GM08714 (cell line): ENCODE results near the gene XPOT.
"Not testable (repeated sequence)": the region's sequence is repeated elsewhere in the genome, so short reads cannot be mapped to it uniquely, and the experiment has no call there.

Experiments
- H3K4me3 ChIP-seq: fragments of 200-500 bp; sonication (Bioruptor generic); 2 replicates; pipeline ENCODE4 v1.5.1; 2014; ENCODE audit warnings: mild to moderate bottlenecking, low read length, inconsistent platforms
- ZNF274 ChIP-seq: IDR thresholded peaks from 2 replicates; pipeline ENCODE4 v1.6.1; 2012; ENCODE audit warnings: mild to moderate bottlenecking, low read depth, low read length

XPOT gene, protein sequence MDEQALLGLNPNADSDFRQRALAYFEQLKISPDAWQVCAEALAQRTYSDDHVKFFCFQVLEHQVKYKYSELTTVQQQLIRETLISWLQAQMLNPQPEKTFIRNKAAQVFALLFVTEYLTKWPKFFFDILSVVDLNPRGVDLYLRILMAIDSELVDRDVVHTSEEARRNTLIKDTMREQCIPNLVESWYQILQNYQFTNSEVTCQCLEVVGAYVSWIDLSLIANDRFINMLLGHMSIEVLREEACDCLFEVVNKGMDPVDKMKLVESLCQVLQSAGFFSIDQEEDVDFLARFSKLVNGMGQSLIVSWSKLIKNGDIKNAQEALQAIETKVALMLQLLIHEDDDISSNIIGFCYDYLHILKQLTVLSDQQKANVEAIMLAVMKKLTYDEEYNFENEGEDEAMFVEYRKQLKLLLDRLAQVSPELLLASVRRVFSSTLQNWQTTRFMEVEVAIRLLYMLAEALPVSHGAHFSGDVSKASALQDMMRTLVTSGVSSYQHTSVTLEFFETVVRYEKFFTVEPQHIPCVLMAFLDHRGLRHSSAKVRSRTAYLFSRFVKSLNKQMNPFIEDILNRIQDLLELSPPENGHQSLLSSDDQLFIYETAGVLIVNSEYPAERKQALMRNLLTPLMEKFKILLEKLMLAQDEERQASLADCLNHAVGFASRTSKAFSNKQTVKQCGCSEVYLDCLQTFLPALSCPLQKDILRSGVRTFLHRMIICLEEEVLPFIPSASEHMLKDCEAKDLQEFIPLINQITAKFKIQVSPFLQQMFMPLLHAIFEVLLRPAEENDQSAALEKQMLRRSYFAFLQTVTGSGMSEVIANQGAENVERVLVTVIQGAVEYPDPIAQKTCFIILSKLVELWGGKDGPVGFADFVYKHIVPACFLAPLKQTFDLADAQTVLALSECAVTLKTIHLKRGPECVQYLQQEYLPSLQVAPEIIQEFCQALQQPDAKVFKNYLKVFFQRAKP

DNA sequence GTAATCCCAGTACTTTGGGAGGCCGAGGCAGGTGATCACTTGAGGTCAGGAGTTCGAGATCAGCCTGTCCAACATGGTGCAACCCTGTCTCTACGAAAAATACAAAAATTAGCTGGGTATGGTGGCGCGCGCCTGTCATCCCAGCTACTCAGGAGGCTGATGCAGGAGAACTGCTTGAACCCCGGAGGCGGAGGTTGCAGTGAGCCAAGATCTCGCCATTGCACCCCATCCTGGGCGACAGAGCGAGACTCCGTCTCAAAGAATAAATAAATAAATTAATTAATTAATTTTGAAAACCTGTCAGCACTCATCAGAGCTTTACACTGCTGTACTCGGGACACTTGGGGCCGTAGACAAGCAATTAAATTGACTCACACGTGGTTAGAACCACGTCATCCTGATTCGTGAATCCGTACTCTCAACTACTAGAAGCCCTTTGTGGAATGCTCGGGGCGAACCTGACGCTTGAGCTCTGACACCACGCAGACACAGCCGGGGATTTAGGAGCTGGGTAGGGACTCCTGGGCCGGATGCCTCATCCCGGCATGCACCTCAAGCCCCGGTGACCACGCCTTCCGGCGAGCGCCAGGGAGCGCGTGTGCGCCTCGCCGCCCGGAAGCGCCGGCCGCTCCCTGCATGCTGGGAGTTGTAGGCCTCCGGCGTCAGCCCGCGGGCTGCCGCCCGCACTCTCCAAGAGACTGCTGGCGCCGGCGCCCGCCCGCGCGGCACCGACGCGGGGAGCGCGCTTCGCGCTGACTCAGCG is at the start of gene XPOT:
Gene XPOT (plus strand): TSS at position 686 of the 763 bp plus-strand sequence. CDS start 5,644 bp downstream, outside the sequence.
- TF ChIP-seq ZNF274, result no peak
- peak within 1 kb of the TSS; percentile 96 for H3K4me3 ChIP-seq

DNA sequence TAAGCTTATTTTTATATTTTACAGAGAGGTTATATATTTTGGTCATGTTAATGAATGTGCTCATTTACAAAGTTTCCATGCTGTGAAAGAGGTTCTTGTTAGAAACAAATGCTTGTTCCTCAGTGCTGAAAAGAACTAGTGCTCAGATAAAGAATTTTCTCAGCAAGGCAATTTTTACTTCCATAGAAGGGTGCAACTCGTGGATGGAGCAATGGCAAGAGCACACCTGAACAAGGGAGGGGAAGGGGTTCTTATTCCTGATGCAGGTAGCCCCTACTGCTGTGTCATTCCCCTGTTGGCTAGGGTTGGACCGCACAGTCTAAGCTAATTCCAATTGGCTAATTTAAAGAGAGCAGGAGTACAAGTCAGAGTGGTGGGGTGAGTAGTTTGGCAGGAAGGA is 48.0 kb upstream of the XPOT start:
- not testable (repeated sequence) for H3K4me3 ChIP-seq

DNA sequence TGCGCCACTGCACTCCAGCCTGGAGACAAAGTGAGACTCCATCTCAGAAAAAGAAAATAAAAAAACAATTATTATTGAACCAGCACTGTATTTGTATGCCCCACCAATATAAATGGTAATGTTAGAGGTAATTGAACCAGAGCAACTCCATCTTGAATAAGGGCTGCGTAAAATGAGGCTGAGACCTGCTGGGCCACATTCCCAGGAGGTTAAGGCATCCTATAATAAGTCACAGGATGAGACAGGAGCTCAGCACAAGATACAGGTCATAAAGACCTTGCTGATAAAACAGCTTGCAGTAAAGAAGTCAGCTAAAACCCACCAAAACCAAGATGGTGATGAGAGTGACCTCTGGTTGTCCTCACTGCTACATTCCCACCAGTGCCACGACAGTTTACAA is 43.0 kb upstream of the XPOT start:
- not testable (repeated sequence) for H3K4me3 ChIP-seq

DNA sequence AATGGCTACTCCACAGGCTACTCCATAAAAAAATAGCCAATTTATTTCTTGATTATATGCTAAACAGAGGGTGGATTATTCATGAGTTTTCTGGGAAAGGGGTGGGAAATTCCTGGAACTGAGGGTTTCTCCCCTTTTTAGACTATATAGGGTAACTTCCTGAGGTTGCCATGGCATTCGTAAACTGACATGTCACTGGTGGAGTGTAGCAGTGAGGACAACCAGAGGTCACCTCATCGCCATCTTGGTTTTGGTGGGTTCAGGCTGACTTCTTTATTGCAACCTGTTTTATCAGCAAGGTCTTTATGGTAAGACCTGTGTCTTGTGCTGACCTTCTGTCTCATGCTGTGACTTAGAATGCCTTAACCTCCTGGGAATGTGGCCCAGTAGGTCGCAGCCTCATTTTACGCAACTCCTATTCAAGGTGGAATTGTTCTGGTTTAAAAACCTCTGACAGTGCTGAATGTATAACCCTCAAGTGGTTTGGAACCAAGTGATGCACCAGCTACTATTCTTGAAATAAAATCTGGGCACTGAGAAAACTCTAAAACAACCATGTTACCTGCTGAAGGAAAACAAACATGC is 41.4 kb upstream of the XPOT start:
- H3K4me3 ChIP-seq, result no peak overlapping the region
- TF ChIP-seq ZNF274, result no peak

DNA sequence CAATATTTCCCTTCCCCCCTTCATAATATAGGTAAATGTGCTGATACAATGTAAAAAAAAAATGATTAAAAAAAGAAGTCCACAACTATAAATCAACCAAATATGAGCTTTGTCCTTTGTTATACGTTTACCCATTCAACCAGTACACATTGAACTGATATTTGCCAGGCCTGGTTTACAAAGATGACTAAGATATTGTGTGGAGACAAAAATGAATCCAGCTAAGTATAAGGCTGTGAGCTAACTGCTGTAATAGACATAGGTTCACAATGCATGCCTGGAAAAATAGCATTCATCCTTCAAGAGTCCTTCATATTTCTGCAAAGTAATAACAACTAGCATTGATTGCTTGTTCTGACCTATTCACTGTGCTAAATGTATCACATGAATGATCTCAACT is 20.5 kb upstream of the XPOT start:
- H3K4me3 ChIP-seq, result no peak overlapping the region
- no peak for TF ChIP-seq ZNF274

DNA sequence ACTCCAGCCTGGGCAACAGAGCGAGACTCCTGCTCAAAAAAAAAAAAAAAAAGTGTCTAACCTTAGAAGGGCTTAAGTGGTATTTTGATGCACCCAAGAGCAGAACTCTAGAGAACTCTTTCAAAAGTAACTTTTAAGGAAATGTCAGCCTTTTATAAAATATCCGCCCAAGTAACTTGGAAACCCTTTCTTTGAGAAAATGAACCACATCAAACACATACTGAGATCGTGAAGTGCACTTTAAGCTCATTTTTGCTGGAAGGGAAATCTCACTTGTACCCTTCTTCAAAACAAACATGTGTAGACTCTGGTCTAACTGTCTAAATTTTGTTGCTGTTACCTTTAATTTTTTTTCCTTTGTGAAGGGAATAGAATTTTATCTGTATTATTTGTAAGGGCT is 19.2 kb upstream of the XPOT start:
- H3K4me3 ChIP-seq, result no peak overlapping the region
- no peak for TF ChIP-seq ZNF274

DNA sequence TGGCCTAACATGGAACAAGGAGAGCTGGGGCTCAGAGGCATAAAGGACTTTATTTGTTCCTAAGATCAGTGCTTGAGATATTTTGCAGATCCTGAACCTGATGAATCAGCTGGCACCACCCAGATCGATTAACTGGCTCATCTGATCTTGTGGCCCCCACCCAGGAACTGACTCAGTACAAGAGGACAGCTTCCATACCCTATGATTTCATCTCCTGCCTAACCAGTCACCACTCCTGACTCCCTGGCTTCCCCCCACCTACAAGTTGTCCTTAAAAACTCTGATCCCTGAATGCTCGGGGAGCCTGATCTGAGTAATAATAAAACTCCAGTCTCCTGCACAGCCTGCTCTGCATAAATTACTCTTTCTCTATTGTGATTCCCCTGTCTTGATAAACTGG is 18.7 kb upstream of the XPOT start:
- H3K4me3 ChIP-seq, result no peak overlapping the region
- no peak for TF ChIP-seq ZNF274

DNA sequence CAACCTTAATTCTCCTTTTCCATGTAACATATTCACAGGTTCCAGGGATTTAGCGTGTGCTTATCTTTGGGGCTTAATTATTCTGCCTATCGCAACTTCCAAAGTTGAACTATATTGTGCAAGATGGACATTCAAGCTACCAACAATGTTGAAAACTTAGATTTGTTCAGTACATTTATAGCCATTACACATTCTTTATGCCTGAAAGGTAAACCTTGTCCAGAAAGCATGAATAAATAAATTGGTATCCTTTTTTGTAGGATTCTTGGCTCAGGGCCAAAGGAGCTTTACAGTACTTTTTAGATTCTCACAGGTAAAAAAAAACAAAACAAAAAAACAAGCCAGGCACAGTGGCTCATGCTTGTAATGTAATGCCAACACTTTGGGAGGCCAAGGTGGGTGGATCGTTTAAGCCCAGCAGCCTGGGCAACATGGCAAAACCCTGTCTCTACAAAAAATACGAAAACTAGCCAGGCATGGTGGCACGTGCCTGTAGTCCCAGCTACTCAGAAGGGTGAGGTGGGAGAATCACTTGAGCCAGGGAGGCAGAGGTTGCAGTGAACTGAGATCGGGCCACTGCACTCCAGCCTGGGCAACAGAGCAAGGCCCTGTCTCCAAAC is 16.9 kb upstream of the XPOT start:
- H3K4me3 ChIP-seq, result no peak overlapping the region
- no peak for TF ChIP-seq ZNF274

DNA sequence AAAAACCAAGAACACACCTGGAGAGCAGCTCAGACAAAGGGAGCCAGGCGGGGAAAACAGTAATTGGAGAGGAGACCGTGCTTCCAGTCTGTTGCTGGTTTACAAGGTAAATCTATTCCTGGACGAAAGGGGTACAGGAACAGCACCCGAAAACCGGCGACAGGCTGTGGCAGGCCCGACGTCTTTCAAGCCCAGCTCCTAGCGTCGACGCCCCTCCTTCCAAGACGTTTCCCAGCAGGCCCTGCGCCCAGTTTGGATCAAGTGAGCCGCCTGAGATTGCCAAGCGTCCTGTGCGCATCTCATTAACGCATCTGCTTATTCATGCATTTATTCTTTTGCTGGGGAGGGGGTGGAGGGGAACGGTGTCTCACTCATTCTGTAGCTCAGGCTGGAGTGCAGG is 15.0 kb upstream of the XPOT start:
- TF ChIP-seq ZNF274, result no peak

DNA sequence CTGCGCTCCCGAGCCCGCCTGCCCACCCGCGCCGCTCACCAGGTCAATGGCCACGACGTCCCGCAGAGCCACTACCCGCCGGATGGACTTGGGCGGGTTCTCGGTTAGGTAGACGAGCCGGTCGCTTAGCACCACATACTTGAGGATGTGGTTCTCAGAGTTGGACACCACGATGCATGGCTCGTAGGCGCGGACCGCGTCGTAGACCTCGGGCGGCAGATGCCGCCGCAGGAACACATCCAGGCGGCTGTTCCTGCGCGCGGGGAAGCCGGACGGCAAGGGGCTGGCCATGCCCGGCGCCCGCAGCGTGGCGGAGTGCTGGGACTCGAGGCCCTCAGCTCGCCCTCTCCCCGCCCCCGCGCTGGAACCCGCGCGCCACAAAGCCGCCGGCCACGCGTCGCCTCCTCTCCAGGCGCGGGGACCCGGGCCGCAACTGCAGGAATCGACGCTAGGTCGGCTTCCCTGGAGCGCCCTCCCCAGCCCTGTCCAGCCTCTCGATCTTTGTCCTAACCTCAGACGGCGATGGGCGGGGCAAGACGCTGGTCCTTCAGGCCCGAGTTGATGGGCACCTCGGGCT is 13.8 kb upstream of the XPOT start, which contains the start of gene C12orf56:
Gene C12orf56 (minus strand): TSS at position 484 of the 577 bp plus-strand sequence. CDS start 193 bp downstream, at position 291.
- TF ChIP-seq ZNF274, result no peak
- H3K4me3 ChIP-seq, result peak within 1 kb of the TSS; percentile 17; the same call in 1 of the 2 replicates

More for the DNA sequence above, 15.0 kb upstream of the XPOT start:
- H3K4me3 ChIP-seq, result no peak overlapping the region

DNA sequence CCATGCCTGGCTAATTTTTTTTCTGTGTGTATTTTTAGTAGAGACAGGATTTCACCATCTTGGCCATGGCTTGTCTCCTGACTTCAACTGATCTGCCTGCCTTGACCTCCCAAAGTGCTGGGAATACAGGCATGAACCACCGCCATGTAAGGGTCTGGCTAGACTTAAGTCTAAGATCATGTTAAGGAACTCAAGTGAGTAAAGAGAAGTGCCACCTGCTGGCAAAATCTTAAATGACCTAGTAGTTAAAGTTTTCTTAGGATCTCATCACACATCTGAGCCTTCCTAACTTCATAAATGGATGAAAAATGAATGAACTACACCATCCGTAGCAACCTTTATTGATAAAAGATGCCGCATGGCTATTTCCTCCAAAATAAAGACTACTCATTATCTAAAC is 12.0 kb upstream of the XPOT start:
- TF ChIP-seq ZNF274, result no peak
- H3K4me3 ChIP-seq, result no peak overlapping the region

DNA sequence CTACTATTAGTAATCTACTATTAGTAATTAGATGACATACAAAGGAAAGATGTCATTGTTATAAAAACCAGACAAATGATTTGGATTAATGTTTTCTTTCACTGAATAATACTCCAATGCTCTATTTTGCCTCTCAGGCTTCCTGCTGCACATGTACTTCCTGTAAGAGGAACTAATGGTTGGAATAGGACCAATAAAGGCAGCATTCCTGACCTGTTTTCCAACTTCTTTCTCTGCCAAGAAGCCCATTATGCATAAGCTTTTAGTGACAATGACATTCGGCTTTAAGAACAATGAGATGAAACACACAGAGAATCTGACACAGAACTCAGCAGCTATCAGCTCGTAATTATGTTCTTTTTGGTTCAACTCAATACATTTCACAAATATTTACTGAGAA is 8.5 kb upstream of the XPOT start:
- no peak for TF ChIP-seq ZNF274
- no peak overlapping the region for H3K4me3 ChIP-seq

DNA sequence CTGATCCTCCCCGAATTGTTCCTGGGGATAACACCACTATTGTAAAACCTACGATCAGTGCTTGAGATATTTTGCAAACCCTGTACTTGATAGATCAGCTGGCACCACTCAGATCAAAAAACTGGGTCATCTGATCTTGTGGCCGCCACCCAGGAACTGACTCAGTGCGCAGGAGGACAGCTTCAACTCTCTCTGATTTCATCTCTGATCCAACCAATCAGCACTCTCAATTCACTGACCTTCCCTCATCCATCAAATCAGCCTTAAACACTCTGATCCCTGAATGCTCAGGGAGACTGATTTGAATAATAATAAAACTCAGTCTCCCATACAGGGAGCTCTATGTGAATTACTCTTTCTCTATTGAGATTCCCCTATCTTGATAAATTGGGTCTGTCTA is 4.2 kb upstream of the XPOT start:
- no peak overlapping the region for H3K4me3 ChIP-seq
- no peak for TF ChIP-seq ZNF274
